GM19025 (cell line): ENCODE results near the gene BTC.
"Not testable (repeated sequence)": the region's sequence is repeated elsewhere in the genome, so short reads cannot be mapped to it uniquely, and the experiment has no call there.

Experiments
- ATAC-seq: cut with Tn5 transposase; IDR thresholded peaks from one replicate; pipeline ENCODE4 v1.9.1; 2021; ENCODE audit warnings: mild to moderate bottlenecking, low read depth, moderate library complexity; ENCODE audit not compliant: unreplicated experiment

The BTC gene

DNA sequence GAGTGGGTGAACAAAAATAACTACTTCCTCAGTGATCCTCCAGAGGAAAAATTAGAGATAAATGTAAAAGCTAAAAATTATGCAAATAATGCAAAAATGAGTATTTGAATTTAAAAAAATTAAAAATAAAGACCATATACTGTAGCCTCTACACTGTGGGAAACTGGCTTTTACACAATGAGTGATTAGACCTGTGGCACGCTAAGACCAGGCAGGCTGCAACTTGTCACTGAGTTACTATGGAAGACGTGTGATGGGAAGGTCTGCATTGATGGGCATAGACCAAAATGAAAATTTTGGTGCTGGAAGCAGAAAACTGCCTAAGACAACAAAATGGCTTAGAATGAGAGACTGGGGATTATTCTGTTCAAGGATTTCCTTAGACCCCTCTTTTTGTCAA, 30.2 kb downstream of the BTC start:
- no peak for ATAC-seq

DNA sequence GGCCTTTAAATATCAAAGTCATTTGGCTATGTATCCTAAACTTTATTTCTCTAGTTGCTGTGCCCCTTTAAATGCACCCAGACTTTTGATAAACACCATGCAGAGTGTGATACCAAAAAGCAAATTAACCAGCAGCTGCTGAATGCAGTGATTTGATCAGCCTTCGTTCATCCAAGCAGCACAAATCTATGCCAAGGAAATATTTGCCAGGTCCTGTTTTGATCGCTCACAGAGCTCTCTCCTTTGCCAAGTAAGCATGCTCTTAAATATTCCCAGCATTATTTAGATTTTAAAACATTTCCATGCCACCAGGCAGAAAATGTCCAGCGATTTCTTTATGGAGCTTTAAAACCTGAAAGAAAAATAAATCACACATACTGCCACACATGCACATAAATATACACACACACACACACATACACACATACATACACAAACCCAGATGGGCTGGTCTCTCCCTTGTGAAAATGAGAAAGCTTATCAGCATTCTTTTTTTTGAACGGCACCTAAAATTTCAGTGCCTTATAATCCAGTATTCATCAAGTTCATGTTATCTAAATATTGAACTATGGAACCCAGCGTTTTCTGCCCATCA, 35.7 kb downstream of the BTC start:
- no peak for ATAC-seq

GRCh38 chr4:74757136-74757535, 37.2 kb downstream of the BTC start:
- ATAC-seq: no peak

DNA sequence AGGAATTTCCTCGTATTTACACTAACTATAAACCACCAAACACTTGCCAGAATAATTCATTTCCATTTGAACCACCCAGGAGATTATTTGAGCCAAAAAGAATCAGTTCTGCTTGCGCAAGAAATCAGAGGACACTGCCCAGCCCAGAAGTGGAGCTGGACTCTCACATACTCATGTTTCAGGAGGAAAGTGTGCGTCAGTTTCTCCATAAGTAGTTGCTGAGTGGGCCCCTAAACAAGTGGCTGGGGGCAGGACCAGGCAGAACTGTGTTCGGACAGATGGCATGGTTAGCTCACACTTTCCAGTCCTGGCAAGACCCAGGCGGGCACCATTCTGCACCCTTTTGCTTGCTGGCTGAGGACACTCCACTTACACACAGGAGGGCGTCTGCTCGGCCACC, 38.8 kb downstream of the BTC start:
- ATAC-seq: no peak

DNA sequence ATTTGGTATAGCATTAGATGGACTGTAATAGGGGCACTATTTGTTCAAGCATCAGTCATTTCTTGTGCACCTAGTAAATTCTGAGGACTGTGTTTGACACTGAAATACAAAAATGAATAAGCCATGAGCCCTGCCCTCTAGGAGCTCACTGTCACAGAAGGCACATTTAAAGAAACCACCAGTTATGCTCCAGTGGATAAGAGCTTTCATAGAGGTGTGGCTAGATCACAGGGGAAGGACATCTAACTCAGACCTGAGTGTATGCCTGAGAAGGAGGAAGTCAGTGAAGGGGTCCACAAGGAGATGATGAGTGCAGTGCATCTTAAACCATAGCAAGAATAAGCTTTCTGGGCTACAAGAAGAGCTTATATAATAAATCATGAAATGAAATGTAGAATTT, 40.1 kb downstream of the BTC start:
- peak; percentile 55 for ATAC-seq

GRCh38 chr4:74752798-74753197, 41.5 kb downstream of the BTC start:
- ATAC-seq: no peak

DNA sequence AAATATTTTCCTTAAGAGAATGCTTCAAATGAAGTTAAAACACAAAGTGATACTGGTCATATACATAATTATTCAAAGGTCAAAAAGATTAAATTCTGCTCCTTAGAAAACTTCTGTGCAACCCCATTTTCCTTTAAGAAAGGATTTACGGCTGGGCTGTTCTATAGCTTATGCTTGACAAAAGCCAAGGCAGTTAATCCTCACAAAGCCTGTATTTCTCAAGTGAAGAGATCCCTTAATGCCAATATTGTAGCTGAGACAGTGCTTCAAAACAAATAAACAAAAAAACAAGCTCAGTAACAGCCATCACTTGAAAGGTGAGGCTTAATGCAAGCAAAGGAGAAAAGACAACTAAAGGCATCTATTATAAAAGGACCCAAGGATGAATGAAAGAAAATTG, 42.5 kb downstream of the BTC start:
- ATAC-seq: no peak

- no peak for ATAC-seq
Measured at GRCh38 chr4:74751247-74751646, 43.1 kb downstream of the BTC start.

DNA sequence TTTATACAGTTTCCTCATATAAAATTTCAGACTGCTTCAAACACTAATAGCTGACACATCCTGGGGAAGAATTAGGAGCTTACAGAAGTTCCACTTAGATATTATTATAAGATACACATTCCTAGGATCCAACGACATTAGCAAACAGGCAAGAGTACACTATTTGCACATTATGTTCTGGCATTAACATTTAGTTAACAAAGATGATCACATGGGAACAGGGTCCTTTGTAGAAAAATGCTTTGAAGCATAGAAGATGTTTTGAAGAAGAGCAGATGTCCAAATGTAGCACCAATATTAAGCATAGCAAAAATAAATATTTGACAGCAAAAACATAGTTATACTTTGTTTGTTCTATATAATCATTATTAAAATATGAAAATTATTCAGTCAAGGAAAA, 52.1 kb downstream of the BTC start:
- ATAC-seq: no peak

- no peak for ATAC-seq
Measured at GRCh38 chr4:74738464-74739143, 55.7 kb downstream of the BTC start.

DNA sequence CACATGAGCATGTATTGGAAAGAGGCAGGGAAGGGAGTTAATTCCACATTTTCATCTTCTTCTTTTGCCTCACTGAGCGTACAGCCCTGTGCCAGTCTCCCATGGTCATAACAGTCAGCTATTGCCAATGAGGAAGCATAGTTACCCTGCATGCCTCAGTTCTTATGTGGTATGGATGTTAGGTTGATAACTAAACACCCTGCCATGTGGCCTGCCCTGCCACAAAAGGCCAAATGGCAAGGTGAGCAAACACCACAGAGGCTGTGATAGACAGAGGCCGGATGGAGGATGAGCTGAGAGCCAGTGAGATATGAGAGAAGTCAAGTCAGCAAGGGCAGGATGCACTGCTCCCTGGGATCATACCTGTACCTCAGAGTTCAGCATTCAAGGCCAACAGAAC, 59.3 kb downstream of the BTC start:
- ATAC-seq: no peak

DNA sequence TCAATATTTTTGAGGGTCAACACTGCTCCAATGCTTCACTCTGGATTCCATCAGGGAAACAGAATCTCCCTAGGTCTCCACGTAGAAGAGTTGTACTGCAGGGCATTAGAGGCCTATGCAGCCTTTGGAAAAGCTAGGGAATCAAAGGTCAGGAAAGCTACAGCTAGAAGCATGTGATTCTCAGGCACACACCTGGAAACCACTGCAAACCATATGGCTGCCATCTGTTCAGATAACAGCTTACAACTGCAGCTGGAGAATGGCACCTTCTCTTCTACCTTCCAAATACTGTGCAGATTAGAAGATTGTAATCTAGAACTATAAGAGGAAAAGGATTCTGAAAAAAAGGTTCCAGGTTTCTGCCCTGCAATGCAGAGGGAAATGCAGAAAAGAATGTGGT, 60.6 kb downstream of the BTC start:
- no peak for ATAC-seq

DNA sequence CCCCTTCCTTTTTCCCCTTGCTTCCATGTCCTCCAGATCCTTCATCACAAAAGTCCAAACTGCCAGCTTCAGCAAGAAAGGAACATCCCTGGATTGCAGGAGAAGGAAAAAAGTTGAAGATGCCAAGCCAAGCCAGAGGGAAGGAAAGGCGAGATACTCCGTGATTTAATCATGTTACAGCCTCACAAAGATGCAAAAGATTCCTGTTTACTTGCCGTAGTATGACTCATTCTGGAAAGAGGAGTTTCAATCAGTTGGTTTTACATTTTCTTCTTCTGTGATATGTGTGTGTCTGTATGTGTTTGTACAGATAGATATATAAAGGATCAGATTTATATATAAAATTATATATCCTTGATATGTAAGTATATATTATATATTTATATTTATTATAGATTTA, 69.3 kb downstream of the BTC start:
- no peak for ATAC-seq

DNA sequence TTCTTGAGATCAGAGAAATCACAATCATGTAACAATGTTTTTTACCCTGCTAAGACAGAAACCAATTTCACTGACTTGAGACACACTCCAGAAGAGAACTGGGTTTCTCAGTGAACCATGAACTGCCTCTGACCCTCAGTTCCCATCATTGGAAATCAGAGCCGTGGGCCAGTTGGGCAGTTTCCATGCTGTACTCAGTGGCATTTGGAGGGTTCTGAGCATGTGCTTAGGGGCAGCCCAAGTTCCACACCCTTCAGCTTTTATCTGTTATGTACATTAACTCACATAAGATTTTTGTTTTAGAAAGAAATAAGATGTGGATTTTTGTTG, 77.9 kb downstream of the BTC start:
- ATAC-seq: no peak

DNA sequence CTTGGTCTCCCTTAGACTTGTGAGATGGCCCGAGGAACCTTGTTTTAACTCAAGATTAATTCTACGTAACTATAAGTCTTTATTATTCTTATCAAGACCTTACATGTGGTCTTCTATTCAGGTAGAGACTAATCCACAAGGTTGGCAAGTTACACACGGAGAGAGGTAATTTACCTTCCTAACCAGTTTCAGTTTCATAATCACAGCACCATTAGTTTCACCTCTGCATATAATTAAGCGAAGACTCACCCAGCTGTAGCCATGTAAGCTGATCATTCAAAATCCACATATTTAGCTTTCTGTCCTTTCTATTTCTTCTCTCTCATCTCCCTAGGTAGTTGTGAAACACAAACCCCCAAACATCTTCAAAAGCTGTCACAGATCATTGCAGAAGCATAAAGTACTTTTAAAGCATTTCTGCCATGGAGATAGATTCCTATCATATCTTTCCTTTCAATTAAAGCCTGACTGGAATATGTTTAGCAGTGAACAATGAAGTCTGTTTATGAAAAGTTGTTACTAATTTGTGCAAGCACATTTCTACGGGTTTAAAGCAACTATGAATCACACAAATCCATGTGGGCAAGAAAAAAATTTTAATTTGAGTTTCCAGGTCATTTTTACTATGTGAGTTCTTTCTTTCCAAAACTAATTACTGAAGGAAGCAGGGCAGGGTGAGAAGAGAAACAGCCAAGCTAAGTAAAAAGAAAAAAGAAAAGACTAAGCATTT, 78.5 kb downstream of the BTC start:
- ATAC-seq: peak; percentile 88

- no peak for ATAC-seq
Measured at GRCh38 chr4:74714611-74715130, 79.7 kb downstream of the BTC start.

DNA sequence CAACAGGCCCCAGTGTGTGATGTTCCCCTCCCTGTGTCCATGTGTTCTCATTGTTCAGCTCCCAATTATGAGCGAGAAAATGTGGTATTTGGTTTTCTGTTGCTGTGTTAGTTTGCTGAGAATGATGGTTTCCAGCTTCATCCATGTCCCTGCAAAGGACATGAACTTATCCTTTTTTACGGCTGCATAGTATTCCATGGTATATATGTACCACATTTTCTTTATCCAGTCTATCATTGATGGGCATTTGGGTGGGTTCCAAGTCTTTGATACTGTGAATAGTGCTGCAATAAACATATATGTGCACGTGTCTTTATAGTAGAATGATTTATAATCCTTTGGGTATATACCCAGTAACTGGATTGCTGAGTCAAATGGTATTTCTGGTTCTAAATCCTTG, 86.2 kb downstream of the BTC start:
- not testable (repeated sequence) for ATAC-seq
